Measurements from ENCODE around the gene NRSN2.

DNA sequence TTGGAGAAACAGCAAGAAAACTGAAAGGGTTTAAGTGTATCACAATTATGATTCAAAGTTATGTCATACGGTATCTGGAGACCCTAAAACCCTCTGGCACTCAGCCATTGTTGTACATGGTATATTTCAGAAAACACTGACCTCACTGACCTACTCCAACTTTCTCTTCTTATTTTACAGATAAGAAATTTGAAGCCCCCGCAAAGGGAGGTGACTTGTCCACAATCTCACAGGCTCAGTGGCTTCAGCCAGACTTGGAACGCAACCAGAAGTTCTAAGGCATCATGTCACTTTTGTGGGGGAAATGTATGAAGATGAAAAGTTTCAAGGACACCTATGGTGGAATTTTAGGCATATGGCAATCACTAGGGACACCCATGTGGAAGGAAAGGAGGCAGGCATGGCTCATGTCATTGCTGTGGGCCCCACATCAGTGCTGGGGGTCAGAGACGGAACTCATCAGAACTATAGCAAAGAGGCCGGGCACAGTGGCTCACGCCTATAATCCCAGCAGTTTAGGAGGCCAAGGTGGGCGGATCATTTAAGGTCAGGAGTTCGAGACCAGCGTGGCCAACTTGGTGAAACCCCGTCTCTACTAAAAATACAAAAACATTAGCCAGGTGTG lies 28.5 kb downstream of the NRSN2 start:
- TF ChIP-seq, protein P1, sequence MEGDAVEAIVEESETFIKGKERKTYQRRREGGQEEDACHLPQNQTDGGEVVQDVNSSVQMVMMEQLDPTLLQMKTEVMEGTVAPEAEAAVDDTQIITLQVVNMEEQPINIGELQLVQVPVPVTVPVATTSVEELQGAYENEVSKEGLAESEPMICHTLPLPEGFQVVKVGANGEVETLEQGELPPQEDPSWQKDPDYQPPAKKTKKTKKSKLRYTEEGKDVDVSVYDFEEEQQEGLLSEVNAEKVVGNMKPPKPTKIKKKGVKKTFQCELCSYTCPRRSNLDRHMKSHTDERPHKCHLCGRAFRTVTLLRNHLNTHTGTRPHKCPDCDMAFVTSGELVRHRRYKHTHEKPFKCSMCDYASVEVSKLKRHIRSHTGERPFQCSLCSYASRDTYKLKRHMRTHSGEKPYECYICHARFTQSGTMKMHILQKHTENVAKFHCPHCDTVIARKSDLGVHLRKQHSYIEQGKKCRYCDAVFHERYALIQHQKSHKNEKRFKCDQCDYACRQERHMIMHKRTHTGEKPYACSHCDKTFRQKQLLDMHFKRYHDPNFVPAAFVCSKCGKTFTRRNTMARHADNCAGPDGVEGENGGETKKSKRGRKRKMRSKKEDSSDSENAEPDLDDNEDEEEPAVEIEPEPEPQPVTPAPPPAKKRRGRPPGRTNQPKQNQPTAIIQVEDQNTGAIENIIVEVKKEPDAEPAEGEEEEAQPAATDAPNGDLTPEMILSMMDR (conservative IDR thresholded peaks at IDR 0.05; ENCODE audit: low read length): no peak
- TF ChIP-seq EZH2phosphoT487 (IDR thresholded peaks at IDR 0.05; ENCODE audit: borderline replicate concordance): no peak

All from Loucy (cell line).